ENCODE results near the gene UPF2.

UPF2 gene

GRCh38 chr10:11951695-11952094, 90.9 kb downstream of the UPF2 start:
- no peak for DNase-seq

GRCh38 chr10:11950325-11951018, 92.1 kb downstream of the UPF2 start:
- DNase-seq = no peak

DNA sequence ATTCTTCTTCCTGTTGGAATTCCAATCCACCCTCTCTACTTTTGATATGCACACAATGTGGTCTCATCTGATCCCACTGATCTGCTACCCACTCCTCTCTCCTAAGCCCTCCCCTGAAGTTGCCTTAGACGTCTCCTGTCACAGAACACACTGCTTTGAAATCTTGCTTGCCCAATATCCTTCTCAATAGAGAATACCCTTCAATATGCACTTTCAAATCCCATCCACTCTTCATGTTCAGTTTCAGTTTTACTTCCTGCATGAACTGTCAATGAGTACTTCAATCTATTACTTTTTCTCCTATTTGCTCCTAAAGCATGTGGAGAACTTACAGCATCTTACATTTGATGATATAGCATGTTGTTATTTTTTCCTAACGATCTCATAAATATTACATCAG, 93.5 kb downstream of the UPF2 start:
- DNase-seq = no peak

DNA sequence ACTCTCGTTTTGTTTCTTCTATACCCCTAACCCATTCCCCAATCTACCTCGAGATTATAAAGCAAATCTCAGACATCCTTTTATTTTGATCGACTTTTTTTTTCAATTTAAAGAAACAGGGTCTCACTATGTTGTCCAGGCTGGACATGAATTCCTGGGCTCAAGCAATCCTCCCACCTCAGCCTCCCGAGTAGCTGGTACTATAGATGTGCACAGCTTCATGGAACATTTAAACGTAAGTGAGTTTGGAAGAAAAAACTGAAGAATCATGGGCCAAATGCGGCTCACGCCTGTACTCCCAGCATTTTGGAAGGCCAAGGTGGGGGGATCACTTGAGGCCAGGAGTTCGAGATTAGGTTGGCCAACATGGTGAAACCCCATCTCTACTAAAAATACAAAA, 96.0 kb downstream of the UPF2 start:
- DNase-seq = no peak

DNA sequence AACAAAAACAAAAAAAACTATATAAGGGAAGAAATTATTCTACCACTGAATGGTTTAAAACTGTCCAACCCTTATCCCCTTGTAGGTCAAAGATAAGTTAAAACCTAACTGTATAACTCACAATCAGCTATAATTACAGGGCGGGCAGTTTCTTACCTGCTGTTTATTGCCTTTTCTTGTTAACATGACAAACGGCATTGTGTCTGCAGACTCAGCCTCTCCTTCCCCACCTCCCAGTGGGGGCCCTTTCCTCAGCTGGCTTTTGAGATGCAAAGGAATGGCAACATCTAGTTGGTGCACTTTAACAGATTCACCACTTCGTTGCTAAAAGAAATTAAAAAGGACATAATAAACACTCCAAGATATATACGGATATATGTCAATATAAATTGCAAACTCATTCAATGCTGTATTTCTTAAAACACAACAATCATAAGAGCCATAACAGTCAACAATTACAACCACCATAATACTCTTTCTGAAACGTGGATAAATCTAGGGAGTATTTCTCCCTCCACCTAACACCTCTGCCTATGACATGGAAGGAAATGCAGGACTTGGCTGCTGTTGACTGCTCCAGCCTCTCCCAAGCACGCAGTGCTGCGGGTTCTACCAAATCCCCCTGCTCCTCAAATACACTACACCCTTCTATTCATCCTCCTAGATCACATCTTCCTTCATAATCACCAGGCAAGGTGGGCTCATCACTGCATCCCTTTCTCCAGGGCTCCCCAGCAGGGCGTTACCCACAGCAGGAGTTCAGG, 106.0 kb downstream of the UPF2 start:
- no peak for DNase-seq

DNA sequence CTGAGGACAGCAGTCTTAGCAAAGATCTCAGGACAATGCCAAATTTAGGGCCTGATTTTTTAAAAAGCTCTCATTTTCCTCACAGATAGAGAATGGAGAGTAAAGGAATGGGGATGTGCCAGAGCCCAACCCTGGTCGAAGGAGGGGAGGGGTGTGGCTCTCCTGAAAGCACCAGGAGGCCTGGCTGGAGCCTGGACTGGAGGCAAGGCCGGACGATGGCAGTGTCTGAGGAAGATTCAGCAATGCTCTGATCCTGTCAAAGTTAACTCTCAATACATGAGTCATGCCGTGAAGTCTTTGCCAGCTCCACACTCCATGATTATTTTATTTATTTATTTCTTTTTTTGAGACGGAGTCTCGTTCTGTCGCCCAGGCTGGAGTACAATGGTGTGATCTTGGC, 108.3 kb downstream of the UPF2 start:
- DNase-seq = no peak

DNA sequence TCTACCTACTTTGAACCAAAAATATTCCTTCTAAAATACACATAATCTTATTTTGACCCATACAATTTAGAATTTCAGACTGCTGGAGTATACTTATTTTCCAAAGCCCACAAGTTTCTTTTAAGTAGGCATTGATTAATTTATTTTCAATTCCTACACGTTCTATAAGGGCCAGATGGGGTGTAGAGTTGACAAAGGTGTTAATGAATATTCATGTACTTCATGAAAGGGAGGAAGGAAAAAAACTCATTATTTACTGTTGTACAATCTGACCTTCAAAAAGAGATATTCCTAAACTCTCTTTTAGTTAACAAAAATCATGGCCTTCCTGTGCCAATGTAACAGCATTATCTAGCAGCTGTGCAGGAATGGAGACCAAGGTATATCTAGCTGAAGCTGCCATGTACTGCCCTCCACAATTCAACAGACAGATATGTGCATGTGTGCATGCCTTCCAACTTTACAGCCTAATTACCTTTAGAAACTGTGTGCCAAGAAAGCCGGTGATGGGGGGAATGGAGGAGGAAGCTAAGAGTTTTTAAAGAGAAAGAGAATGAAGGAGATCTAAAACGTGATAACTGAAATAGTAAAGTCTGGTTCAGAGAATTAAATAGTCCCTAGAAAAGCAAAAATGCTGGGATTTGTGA, 108.9 kb downstream of the UPF2 start:
- no peak for DNase-seq

GRCh38 chr10:11931038-11931437, 111.6 kb downstream of the UPF2 start:
- no peak for DNase-seq

GRCh38 chr10:11930312-11930978, 112.2 kb downstream of the UPF2 start:
- no peak for DNase-seq

- DNase-seq = no peak
Observed at GRCh38 chr10:11927746-11928145, 114.9 kb downstream of the UPF2 start.

DNA sequence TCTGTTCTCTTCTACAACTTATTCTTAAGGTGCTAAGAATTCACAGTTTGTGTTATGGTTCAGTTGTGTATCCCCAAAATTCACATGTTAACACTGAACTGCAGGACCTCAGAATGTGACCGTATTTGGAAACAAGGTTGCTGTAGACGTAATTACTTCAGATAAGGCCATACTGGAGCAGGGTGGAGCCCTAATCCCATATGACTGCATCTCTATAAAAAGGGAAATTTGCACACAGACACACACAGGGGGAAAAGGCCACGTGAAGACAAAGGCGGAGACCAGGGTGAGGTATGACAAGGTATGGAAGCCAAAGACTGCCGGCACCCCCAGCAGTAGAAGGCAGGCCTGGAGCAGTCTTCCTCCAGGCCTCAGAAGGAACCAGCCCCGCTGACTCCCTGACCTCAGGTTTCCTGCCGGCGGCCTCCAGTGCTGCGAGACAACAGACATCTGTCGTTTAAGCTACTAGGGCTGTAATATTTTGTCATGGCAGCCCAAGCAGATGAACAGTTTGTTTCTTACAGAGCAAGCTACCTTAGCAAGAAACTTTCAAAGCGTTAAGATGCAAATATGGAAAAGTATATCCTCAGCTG, 120.7 kb downstream of the UPF2 start:
- no peak for DNase-seq

GRCh38 chr10:11919271-11919670, 123.3 kb downstream of the UPF2 start:
- no peak for DNase-seq

- no peak for DNase-seq
Observed at GRCh38 chr10:11918384-11918783, 124.2 kb downstream of the UPF2 start.

DNA sequence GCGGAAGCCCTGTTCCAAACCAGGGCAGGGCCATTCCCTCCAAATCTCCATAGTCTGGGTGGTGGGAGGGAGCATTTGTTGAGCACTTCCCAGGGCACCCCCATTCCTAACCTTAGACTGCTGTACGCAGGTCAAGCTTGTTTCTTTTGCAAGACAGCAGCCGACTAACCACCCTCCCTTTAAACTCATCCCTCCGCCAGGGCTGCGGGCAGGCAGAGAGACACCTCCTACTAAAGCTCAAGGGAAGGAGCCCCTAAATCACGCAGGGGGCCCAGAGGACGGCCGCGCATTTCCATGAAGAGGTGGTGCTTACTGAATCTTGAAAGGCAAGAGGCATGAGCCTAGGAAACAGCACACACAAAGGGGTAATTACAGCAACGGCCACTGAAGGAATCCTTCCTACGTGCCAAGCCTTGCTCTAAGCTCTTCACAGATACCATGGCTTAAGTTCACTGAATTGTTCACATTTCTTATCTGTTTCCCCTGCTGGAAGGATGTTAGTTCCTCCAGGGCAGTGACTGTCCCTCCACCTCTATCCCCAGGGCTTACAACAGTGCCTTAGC, 129.4 kb downstream of the UPF2 start:
- no peak for DNase-seq

GRCh38 chr10:11910102-11910501, 132.5 kb downstream of the UPF2 start:
- DNase-seq = no peak

- DNase-seq = no peak
Observed at GRCh38 chr10:11909618-11910017, 133.0 kb downstream of the UPF2 start.

DNA sequence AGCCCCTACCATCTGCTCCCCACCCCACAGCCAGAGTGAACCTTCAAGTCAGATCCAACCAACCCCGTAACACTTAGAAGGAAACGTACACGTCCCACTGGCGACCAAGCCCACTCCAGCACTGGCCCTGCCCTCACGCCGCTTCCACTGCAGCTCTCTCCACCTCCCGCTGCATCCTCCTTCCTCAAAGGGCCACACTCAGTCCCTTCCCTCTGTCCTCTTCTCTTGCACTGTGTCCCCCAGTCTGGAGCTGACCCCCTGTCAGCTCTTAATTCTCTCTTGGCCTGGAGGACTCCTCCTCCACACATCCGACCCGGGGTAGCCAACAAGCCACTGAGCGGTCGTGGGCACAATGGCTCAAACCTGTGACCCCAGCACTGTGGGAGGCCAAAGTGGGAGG, 133.6 kb downstream of the UPF2 start:
- no peak for DNase-seq

DNA sequence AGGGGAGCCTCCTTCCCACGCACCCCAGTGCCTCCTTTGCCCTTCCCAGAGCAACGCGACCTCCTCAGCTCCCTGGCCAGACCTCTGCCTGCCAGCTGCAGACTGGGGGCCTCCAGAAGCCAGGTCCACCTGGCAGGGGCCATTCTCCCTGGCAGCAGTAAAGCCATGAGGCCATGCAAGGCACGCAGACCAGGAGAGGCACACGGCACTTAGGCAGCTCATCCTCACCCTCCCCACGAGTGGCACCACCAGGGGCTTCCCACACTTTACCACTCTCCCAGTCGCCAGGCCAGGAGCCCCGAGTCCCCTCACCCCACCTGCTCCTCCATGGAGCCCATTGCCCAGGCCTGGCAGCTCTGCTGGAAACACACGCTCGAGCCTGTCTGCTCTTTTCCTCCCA, 134.1 kb downstream of the UPF2 start:
- DNase-seq = no peak

- no peak for DNase-seq
Observed at GRCh38 chr10:11907914-11908313, 134.7 kb downstream of the UPF2 start.

DNA sequence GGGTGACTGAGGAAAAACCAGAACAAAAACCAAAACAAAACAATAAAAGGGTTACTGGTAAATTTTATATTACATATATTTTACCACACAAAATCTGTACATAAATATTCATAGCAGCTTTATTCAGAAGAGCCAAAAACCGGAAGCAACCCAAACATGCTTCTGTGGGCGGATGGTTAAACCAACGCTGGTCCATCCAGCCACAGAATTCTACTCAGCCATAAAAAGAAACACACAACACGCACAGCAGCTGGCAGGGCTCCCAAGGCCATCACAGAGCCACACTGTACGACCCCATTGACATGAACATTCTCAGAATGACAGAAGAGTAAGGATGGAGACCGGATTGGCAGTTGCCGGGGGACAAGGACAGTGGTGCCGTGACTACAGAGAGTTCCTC, 135.9 kb downstream of the UPF2 start:
- DNase-seq = no peak

DNA sequence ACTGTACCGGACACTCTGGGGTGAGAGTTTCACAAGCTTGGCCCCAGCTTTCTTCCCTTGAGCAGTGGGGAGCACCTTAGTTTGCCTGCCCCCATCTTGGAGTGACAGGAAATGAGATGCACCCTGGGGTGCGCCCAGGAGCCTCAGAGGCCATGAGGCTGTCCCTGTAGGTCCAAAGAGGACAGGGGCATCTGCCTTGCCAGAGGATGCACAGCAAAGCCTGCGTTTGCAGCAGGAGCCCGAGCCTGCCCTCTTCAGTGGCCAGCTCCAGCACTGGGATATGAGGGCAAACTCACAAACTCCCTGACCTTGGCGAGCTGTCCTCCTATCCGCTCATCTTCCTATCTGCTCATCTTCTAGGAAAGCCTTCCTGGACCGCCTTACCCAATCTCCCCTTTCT, 140.0 kb downstream of the UPF2 start:
- no peak for DNase-seq

- DNase-seq = no peak
Observed at GRCh38 chr10:11901833-11902475, 140.7 kb downstream of the UPF2 start.
